DMS 273 (cell line): ENCODE data around the gene SNAP91.
A peak's percentile ranks its signal among the peaks of the same experiment; 100 is the strongest.

ENCODE experiments used
- DNase-seq: peaks from one replicate; lab custom pipeline; 2025; ENCODE audit not compliant: unreplicated experiment; lab: John Stamatoyannopoulos, UW

Gene SNAP91

DNA sequence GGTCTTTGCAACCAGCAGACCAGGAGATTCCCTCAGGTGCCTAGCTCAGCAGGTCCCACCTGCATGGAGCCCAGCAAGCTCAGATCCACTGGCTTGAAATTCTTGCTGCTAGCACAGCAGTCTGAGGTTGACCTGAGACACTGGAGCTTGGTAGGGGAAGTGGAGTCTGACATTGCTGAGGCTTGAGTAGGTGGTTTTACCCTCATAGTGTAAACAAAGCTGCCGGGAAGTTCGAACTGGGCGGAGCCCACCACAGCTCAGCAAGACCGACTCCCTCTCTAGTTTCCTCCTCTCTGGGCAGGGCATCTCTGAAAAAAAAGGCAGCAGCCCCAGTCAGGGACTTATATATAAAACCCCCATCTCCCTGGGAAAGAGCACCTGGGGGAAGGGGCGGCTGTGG, 162.3 kb downstream of the SNAP91 start:
- DNase-seq: no peak

GRCh38 chr6:83539678-83540077, 169.2 kb downstream of the SNAP91 start:
- DNase-seq: no peak

GRCh38 chr6:83536647-83537589, 172.0 kb downstream of the SNAP91 start:
- no peak for DNase-seq

- peak; percentile 81 for DNase-seq
These were observed 172.8 kb downstream of the SNAP91 start for GRCh38 chr6:83536034-83536646.

DNA sequence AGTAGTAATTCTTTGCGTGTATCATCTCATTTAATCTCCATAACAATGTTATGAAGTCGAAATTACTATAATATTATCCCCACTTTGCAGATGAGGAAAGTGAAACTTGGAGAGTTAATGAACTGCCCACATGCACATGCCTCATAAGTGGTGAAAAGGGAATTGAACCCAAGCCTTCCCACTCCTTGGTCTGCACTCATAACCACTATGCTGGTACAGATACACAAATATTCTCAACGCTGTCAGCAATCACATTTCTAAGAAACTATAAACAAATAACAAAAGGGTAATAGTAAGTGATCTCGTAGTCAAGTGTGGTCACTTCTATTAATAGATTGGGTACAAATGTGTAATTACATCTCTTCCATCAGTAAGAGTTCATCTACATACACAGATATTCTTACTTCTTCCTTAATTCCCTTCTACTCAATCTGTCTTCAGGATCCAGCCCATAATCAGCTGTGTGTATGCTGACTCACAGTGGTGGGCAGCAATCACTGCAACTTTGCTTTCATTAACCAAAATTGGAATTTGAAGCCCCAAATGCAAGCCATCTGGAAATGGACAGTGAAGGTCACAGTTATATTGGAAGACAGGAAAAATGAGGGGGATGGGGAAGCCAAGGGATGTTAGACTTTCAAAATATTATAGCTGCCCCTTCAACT, 190.0 kb downstream of the SNAP91 start:
- DNase-seq: peak; percentile 39

DNA sequence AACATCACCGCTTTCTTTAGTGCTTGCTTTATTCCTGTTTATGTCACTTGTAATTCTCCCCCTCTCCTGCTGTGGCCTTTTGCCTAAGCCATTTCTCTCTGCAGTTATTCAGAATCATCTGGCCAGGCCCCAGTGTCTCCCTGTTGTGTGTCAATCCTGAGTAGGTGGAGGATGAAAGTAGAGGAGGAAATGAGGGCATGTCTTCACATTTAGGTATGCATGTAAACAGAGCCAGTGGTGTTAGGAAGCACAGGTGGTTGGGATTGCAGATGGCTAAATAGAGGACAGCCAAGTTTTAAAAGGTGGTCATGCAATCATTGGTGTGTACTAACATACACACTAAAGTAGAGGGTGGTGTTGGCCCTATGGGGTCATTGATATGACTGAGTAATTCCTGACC, 191.4 kb downstream of the SNAP91 start:
- DNase-seq: no peak

DNA sequence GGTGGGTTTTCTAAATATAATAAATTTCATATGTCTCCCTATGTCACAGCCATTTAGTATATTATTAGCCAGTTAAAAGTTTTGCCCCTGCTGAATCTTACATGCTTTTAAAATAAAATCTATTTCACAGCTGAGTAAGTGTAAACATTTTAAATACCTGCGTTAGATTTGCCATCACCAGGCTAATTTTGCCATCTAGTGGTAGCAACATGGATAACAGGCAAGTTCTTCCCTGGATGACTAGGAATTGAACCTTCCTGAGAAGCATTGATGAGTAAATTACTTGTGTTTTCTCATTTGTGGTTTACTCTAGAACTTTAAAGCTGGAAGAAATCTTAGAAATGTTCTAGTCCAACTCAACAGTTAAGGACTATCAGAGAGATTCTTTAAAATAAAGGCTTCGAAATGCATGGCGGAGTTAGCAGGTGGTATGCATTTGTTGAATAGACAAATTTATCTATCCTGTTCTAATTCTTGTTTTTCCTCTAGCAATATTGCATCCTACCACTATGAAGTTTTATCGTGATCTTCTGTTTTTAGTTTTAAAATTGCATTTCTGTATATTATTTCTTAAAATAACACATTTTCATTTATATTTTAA, 193.9 kb downstream of the SNAP91 start:
- peak; percentile 76 for DNase-seq

GRCh38 chr6:83514466-83514865, 194.4 kb downstream of the SNAP91 start:
- no peak for DNase-seq

- peak; percentile 85 for DNase-seq
These were observed 196.8 kb downstream of the SNAP91 start, which contains the start of gene PRSS35 for GRCh38 chr6:83511901-83512681. TSS of gene PRSS35 (plus strand) at chr6:83512534. CDS start at chr6:83523442, 10,908 bp downstream.

GRCh38 chr6:83511266-83511665, 197.6 kb downstream of the SNAP91 start:
- DNase-seq: no peak

- no peak for DNase-seq
These were observed 198.1 kb downstream of the SNAP91 start for GRCh38 chr6:83510791-83511190.

DNA sequence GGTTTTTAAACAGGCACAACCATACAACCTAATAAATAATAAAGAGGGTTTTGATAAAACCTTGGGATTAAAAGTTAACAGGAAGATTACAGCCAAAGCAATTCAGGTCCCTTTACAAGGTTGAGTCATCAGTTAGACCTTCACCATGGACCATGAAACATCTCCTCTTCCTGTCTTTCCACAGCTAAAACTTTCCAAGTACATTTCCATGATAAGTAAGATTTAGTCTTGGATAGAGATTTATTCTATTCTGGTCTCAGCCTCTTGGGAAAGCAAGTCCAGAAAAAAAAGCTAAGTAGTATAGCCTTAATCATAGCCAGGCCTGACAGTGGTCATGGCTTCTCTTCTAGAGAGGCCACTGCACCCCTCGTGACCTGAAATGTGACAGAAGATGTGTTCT, 199.5 kb downstream of the SNAP91 start:
- no peak for DNase-seq

DNA sequence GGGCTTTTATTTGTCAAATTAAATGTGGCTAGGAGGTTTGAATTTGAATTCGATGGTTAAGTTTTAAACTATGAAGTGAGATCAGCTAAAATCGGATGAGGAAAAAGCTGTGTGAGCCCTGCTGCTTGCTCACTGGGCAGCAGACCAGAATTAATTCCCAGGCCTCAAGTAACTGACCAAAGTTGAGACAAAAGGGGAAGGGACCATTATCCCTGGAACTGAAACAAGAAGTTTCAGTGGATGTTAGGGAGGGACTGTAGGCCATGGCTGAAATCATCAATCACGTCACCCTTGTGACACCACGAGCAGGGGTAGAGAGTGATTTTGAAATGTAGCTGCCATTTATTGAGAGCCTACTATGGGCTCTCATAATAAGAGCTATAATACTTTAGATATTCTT, 203.5 kb downstream of the SNAP91 start:
- DNase-seq: no peak
